ENCODE measurements around the gene TIE1.
A peak's percentile ranks its signal among the peaks of the same experiment; 100 is the strongest.

TIE1 gene

GRCh38 chr1:43293896-43294760, 6.7 kb upstream of the TIE1 start:
- DNase-seq: no peak

- DNase-seq: peak; percentile 11
These were observed 6.0 kb upstream of the TIE1 start for GRCh38 chr1:43294761-43295160.

DNA sequence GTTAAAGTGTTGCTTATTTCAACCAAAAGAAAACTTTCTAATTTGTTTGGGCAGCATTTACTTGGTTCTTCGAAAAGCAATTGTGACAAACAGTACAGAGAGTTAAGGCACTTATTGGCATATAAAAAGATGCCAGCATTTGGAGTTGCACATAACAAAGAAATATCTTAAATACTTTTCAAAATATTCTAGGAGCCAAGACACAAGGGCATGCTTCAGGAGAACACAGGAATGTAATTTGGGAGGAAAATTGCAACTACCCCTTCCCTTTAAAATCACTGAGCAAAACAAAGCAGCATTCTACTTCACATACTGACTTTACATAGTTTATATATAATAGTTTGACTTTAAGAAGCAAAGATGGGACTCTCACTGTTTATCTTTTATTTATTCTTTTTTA, 4.6 kb upstream of the TIE1 start:
- no peak for DNase-seq

GRCh38 chr1:43298055-43298454, 2.7 kb upstream of the TIE1 start:
- no peak for DNase-seq

DNA sequence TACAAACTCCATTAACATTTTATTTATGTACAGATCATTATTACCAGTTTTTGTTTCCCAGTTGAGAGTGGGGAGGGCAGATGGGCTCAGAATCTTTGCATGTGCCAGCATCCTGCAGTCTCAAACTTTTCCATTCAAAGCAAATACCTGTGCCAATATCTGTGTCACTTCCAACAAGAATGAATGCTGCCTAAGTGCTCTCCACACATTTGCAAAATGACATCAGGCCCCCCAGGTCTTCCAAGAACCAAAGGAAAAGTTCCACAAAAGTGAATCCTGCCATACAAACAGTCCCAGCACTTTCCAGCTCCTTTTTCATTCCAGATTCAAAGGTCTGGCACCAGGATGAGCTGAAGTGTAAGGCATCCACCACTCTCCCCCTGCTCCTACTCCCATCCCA, 1.7 kb upstream of the TIE1 start:
- no peak for DNase-seq

- no peak for DNase-seq
These were observed 1.4 kb downstream of the TIE1 start for GRCh38 chr1:43302201-43302600.

DNA sequence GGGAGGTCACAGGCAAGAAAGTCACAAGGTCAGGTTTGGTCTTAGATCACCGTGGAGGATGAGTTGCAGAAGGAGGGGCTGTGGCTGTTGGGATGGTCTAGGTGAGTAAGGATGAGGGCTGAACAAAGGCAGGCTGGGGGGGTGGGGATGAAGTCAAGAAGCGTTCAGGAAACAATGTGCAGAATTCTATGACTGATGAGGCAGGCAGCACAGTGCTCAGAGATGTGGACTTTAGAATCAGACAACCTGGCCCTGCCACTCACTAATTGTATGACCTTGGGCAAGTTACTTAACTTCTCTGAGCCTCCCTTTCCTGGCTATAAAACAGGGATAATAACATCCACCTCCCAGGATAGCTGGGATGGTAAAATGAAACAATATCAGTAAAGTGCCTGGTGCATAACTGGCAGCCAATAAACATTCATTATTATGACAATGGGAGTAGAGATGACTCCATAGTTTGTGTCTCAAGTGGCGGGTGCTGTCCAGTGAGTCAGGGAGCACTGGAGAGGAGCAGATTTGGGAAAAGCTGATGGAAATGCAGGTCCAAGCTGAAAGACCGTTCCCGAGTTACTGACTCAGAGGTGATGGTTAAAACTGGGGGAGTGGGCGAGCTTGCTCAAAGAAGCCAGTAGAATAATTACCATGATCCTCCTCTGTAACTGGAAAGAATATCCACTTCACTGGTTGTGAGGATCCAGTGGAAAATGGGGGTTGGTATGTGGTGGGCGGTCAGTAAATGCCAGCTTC, 2.1 kb downstream of the TIE1 start:
- no peak for DNase-seq

GRCh38 chr1:43303471-43304313, 2.9 kb downstream of the TIE1 start:
- DNase-seq: no peak

GRCh38 chr1:43304314-43304681, 3.5 kb downstream of the TIE1 start:
- no peak for DNase-seq

GRCh38 chr1:43304771-43305300, 4.1 kb downstream of the TIE1 start:
- no peak for DNase-seq

DNA sequence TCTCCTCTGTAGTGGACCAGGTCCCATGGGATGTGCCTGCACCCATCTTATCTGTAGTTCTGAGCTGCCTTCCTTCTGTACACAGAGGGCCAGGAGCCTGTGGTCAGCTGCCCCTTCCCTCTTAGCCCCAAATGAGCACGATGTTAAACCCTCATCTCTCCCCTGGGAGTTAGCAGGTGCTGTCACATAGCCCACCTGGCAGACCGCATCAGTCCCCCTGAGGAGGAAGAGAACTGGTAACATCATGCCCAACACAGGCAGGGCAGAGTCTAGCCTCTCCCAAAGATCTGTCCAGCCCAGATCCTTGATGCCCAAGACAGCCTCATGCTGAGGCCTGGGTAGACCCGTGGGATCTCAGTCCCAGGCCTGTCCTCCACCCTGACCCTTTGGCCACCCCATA, 4.7 kb downstream of the TIE1 start:
- no peak for DNase-seq

DNA sequence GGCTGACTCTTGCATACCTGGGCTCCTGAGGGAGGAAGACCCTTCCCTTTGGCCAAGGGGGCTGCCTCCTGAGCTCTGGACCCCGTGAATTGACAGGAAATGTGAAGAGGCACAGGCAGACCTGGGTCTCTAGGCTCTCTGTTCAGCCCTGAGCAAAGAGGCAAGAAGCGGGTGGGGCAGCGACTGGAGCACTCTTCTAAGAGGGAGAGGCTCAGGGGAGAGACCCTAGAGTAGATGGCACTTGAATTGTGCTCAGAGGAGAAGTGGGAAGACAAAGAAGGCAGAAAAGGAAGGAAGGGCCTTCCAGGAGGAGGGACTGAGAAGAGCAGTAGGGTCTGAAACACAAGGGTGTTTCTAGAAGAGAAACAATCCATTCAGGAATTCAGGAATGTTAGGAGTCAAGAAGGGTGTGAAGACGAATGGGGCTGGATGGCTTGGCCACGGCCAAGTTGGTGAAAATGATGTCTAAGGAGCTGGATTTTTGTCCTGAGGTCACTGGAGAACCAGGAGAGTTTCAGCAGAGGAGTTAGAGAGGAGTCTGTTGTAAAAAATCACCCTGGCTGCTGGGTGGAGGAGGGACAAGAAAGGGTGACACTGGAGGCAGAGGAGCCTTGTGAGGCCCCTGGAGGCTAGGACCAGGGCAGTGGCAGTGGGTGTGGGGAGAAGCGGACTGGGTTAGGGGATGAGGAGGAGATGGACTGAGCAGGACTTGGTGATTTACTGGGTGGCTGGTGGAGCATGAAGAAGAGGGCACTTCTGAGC, 5.3 kb downstream of the TIE1 start:
- no peak for DNase-seq

GRCh38 chr1:43306688-43307457, 6.1 kb downstream of the TIE1 start:
- no peak for DNase-seq

DNA sequence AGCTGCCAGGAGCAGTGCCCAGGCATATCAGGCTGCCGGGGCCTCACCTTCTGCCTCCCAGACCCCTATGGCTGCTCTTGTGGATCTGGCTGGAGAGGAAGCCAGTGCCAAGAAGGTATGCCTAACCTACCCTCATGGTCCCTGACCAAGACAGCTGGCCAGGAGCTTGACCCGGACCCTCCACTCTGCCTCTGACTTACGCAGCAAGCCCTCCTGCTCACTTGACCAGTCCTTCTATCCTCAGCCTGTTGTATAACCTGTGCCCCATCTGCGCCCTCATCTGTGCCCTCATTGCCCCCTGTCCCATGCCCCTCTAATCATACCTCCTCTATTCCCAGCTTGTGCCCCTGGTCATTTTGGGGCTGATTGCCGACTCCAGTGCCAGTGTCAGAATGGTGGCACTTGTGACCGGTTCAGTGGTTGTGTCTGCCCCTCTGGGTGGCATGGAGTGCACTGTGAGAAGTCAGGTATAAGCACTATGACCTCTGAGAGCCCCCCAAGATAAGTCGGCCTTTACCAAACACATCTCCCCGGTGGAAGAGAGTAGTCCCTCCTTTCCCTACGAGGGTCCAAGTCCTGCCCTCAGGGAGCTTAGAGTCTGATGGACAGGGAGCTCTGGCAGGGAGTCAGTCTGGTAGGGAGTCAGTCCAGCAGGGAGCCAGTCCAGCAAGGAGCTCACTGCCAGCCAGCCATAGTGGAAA, 6.8 kb downstream of the TIE1 start:
- DNase-seq: no peak

DNA sequence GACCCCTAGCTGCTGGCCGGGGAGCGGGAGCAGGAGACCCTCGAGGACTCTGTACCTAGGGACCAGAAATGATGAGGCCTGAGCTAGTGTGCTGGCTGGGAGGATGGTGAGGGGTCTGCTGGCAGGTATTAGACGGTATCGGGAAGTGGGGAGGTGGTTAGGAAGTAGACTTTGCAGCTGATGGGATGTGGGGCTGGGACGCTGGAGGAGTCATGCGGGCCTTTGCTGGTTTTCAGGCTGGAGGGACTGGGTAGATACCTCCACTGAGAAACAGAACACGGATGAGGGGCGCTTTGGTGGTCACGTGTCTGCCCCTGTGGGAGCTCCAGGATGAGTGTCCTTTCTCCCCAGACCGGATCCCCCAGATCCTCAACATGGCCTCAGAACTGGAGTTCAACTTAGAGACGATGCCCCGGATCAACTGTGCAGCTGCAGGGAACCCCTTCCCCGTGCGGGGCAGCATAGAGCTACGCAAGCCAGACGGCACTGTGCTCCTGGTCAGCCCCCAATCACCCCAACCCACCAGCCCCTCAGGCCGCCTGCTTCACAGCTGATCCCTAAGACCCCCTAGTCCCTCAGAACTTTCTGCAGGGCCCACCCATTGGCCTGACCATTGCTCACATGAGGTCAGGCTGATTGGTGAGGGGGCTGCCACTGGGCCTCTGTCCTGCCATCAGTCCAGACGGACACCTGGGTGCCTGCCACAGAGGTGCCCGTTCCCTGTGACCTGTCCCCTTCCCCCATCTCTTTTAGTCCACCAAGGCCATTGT, 8.0 kb downstream of the TIE1 start:
- no peak for DNase-seq

- no peak for DNase-seq
These were observed 8.7 kb downstream of the TIE1 start for GRCh38 chr1:43309405-43310025.

GRCh38 chr1:43311521-43311920, 10.7 kb downstream of the TIE1 start:
- no peak for DNase-seq

DNA sequence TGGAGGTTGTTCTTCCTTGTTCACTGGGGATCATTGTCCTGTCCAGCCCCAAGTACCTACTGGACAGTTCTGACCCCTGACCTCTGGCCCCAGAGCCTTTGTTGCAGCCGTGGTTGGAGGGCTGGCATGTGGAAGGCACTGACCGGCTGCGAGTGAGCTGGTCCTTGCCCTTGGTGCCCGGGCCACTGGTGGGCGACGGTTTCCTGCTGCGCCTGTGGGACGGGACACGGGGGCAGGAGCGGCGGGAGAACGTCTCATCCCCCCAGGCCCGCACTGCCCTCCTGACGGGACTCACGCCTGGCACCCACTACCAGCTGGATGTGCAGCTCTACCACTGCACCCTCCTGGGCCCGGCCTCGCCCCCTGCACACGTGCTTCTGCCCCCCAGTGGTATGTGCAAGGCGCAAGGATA, 11.4 kb downstream of the TIE1 start:
- DNase-seq: no peak

GRCh38 chr1:43312663-43313515, 12.1 kb downstream of the TIE1 start:
- DNase-seq: no peak

All from CD4-positive, alpha-beta T cell treated with Interleukin-6 for 4 hours (primary cell).